NCI-H69 (cell line): ENCODE data around the gene GLP2R.
A peak's percentile ranks its signal among the peaks of the same experiment; 100 is the strongest.
"Not testable (repeated sequence)": the region's sequence is repeated elsewhere in the genome, so short reads cannot be mapped to it uniquely, and the experiment has no call there.

ENCODE experiments used
- DNase-seq: peaks from one replicate; lab custom pipeline; 2025; lab: John Stamatoyannopoulos, UW

The GLP2R gene

GRCh38 chr17:9900044-9900594 is 74.4 kb downstream of the GLP2R start:
- no peak for DNase-seq

DNA sequence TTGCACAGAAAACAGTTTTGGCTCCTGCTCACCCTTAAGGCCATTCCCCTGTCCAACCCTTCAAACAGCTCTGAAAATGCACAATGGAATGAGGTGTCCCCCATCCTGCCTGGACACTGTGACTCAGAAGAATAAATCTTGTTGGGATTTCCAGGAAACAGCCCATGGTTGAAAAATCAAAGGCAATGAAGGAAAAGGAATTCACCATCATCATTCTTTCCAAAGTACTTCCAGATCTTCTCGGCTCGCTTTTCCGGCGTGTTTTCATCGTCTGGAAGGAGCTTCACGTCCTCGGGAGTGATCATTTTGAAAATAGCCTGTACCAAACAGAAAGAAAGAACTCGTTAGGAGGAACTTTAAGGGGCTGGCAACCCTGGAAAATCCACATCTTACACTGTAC is 75.1 kb downstream of the GLP2R start:
- DNase-seq: no peak

DNA sequence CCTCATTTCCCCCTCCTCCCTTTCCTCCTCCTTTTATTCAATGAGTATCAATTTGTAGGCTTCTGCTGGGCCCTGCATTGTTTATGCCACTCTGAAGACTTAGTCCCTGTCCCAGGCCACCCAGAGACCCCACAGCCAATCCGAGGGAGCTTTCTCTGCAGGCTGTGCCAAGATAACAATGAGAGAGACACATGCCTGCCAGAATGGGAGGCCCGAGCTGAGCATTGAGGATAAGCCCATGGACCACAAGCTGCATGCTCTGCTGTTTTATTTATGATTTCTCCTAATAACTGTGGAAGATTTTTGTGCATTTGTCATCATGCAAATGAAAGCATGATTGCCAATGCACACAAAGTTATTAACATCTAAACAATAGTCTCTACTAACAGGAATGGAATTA is 76.4 kb downstream of the GLP2R start:
- no peak for DNase-seq

DNA sequence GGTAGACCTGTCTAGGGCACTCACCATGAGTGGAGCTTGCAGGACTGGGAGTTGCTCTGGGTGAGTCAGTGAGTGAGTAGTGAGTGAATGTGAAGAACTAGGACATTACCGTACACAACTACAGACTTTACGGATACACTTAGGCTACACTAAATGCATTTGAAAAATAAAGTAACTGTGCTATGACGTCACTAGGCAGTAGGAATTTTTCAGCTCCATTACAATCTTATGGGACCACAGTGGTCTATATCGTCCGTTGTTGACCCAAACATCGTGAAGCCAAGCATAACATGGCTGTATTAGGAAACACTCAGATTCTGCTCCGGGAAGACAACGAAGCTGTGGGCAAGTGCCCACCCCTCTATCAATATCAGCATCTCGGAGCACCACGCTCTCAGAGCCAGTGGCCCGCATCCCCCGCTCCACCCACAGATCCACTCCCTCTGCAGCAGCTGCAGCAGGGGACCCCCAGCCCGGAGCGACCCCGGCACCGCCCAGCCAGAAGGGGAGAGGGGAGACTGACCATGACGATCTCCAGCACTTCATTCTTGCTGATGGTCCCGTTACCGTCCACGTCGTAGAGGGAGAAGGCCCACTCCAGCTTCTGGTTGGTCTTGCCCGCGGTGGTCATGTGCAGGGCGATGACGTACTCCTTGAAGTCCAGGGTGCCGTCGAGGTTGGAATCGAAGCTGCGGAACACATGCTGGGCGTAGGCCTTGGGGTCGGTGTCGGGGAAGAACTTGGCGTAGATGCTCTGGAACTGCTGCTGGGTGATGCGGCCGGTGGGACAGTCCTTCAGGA is 78.8 kb downstream of the GLP2R start:
- no peak for DNase-seq

DNA sequence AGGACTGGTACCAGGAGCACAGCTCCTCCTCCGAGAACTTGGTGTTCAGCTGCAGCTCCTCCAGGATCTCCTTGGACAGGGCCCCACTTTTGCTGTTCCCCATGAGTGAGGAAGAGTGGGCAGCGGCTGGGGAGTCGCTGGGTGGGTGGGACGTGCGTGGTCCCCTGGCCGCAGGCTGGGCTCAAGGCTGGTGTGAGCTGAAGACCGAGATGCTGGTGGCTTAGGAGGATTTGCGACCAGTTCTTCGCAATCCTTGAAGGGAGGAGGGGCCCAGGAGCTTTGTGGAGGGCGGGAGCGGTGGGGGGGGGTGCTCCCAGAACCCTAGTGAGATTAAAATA is 79.3 kb downstream of the GLP2R start, which contains the start of gene RCVRN:
RCVRN (minus strand) TSS at position 194 of the 338 bp plus-strand sequence; CDS start at position 103, 91 bp downstream.
- DNase-seq: no peak

DNA sequence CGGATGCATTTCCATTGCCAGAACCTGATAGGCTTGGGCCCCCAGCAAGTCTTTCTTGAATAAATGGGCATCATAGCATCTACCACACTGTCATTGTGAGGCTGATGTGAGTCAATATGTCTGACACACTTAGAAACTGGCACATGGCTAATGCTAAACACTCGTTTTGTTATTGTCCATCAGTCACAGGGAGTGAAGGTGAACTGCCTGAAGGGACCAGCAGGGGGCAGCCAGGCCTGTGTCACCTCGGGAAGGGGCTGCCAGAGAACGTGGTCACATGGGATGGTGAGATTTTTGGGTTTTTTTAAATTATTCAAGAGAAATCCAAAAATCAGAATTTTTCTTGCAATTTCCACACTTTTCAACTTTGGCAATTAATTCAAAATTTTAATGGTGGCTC is 80.2 kb downstream of the GLP2R start:
- no peak for DNase-seq

DNA sequence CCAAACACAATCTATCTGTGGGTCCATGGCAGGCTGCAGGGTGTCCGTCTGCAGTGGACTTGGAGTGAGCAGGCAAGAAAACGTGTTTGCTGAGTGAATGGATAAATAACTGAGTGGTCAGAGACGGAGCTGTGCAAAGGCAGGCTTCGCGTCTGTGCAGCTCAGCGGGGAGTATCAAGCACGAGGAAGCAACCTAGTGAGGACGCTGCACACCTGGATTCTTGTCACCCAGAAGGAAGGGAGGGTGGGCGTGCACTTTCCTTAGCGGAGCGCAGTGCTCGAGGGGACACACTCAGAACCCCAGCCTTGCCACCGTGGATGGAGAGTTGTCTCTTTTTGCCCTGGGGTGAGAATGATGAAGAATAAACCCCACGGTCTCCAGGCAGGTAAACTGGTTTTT is 80.9 kb downstream of the GLP2R start:
- no peak for DNase-seq

DNA sequence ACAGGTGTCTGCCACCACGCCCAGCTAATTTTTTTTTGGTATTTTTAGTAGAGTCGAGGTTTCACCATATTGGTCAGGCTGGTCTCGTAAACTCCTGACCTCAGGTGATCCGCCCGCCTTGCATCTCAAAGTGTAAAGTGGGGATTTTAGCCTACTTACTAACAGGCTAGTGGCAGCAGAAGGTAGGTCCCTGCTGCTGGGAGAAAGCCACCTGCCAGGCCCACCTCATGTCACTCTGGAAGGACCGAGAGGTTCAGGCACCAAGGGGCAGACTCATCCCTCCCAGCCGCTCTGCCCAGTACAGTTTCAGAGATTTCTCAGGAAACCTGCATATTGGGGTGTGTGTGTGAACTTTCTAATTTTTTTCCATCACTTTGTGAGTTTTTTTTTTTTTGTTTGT is 81.4 kb downstream of the GLP2R start:
- DNase-seq: no peak

- DNase-seq: no peak
Measured at GRCh38 chr17:9907883-9908648, 82.3 kb downstream of the GLP2R start.

GRCh38 chr17:9908649-9909042 is 82.9 kb downstream of the GLP2R start:
- DNase-seq: no peak

- DNase-seq: no peak
Measured at GRCh38 chr17:9911089-9911488, 85.4 kb downstream of the GLP2R start.

DNA sequence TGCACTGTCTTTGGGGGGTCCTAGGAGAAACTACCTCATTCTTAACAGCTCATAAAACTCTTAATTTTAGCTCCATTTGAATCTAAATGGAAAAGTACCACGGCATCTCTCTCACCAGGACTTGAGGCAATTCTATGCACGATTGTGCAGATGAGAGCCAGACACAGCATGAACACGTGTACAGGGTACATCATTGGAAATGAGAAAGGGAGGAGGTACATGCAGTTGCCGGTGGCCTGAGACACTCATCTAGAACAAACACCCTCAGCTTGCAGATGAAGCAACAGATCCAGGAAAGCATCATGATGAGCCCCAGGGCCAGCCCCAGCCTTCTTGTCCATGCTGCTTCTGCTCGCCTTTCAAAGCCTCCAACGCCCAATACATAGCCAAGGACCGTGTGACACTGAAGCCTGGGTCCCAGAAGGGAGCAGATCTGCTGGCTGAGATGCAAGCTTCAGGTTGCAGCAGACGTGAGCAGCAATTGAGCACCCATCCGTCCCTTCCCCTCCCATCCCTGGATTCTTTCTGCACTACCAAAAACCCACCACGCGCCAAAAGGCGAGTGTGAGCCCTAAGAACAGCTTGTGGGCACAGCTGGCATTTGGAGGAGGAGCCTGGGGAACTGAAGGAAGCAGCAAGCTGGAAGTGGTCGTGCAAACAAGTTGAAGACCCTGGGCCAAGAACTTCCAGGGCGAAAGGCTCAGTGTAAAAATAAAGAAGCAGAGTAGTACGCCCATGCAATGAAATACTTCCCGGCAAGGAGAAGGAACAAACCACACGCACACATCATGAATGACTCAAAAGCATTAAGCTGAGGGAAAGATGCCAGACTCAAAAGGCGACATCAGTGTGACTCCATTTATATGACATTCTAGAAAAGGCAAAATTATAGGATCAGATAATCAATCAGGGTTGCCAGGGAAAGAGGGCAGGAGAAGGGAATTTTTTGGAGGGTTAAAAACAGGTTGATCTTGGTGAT is 86.7 kb downstream of the GLP2R start:
- no peak for DNase-seq

- DNase-seq: no peak
Measured at GRCh38 chr17:9913476-9913875, 87.8 kb downstream of the GLP2R start.

- DNase-seq: no peak
Measured at GRCh38 chr17:9916108-9916507, 90.4 kb downstream of the GLP2R start.

DNA sequence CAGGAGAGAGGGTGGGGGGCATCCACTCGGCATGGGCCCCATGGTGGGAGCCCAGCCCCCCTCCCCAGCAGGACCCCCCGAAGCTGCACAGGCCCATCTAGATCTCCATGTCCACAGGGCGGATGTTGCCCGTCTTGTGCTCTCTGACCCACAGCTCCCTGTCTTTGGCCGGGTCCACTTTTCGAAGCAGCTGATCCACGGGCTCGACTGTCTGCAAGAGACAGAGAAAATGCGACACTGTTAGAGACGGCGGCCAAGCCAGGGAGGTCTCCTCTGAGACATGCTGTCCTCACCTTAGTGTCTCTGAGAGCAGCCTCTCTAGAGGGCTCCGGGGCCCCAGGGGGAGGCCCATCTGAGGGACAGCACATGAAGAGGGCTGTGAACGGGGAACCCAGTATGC is 91.4 kb downstream of the GLP2R start:
- no peak for DNase-seq

DNA sequence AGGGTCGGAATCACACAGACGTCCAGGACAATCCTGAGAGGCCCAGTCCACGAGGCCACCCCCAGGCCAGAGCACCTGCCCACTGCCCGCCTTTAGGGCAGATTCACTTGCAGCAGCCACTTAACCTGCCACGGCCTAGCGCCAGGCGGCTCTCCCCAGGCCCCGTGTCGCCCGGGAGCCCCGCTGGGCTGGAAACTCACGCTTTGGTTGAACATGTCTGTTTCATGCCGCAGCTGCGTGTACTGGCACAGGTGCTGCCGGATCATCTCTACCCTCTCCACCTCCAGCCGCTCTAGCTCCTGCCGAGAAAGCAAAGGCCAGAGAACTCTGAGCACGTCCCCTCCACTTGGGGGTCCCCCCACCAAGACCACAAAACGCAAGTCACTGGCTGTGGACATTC is 92.1 kb downstream of the GLP2R start:
- no peak for DNase-seq

GRCh38 chr17:9918352-9918751 is 92.6 kb downstream of the GLP2R start:
- DNase-seq: no peak

DNA sequence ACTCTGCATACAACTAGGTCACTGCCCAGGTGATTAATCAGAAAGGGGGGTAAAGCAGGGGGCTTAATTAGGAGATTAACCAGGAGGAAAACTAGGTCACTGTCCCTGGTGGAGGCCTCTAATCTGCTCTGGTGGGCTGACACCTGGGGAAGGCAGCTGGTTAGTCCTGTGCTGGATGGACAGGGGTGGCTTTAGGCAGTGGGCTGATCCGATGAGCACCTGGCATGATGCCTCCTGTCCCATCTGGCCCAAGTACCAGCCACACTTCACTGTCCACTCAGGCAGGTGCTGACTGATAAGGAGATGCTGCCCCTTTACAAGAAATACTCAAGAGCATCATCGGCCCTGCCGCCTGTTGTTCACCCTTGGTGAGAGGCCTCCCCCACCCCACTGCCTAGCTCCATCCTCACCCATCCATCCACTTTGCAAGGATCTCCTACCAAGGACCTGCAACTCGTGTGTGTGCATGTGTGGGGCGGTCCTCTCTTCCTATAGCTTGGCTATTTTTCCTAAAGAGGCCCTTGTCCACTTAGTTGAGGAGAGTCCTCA is 93.2 kb downstream of the GLP2R start:
- DNase-seq: no peak

DNA sequence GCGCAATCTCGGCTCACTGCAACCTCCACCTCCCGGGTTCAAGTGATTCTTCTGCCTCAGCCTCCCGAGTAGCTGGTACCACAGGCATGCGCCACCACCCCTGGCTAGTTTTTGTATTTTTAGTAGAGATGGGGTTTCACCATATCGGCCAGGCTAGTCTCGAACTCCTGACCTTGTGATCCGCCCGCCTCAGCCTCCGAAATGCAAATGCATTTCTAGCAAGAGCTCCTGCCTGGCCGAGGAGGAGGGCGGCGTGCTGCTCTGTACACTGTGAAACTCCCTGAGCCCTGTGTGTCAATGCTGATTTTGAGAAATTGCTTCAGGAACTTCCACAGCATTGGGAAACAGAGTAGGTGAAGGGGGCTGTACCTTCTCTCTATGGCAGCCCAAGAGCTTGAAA is 95.5 kb downstream of the GLP2R start:
- DNase-seq: not testable (repeated sequence)

DNA sequence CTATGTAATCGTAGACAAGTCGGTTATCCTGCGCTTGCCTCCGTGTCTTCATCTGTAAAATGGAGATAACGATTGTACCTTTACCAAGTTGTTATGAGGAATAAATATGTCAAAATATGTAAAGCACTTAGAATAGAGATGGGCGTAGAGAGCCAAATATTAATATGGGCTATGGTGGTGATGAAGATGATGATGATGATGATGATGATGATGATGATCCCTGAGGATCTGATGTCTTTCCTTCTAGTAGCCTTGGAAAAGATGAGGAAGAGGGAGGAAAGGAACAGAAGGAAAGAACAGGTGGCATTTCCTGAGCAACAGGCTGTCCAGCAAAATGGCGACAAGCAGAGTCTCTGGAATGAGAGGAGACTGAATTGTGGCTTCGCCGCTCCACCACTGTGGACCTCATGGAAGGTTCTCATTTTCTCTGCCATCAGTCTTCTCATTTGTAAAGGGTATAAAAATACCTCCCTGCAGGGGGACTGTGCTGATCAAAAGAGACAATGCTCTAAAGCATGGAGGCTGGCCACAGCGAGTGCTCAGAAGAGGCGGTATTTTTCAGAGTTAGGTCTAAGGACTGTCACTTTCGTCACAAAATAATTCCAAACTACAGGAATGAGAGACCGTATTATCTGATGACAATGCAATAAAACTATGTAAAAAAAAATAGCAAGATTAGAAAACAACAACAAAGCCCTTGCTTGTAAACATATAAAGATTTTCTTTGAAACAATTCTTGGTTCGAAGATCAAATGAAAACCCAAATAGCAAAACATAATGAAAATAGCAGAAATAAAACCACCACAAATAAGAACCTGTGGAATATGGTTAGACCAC is 96.5 kb downstream of the GLP2R start:
- no peak for DNase-seq

GRCh38 chr17:9924735-9925191 is 99.0 kb downstream of the GLP2R start:
- DNase-seq: peak; percentile 43
